ENCODE results near the gene TMEM178A.
"Not testable (repeated sequence)": the region's sequence is repeated elsewhere in the genome, so short reads cannot be mapped to it uniquely, and the experiment has no call there.

The TMEM178A gene

DNA sequence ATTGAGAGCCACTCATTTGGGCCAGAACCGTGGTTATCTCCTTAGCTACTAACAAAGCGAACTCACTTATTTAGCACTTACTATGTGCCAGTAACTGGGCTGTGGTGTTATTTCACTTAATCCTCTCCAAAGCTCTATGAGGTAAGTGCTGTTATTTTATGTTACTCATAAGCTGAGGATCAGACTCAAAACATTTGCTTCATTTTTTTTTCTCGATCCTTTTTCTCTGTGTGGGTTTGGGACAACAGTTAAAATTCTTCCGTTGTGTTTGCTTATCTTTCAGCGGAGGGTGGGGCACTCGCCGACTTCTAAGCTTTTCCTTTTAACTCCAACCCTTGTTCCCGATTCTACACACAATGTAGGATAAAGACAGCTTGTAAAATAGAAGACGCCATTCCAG, 52.8 kb downstream of the TMEM178A start:
- no peak for DNase-seq

DNA sequence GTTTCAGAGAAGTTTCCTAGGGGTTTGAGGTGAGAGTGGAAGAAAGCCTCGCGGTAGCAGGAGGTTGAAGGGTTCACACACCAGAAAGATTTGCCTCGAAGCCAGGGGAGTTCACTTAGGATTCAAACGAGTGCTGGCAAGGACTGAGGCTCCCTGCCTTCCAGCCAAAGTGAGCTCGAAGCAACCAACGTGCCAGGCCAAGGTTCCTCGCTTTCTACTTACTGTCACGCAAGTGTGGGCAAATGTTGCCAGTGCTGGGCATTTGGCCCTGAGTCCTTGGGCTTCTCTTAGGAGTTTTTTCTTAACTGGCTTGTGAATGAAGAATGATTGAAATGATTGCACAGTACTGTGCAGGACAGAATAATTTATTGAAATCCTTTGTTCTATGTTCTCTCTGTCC, 53.6 kb downstream of the TMEM178A start:
- no peak for DNase-seq

DNA sequence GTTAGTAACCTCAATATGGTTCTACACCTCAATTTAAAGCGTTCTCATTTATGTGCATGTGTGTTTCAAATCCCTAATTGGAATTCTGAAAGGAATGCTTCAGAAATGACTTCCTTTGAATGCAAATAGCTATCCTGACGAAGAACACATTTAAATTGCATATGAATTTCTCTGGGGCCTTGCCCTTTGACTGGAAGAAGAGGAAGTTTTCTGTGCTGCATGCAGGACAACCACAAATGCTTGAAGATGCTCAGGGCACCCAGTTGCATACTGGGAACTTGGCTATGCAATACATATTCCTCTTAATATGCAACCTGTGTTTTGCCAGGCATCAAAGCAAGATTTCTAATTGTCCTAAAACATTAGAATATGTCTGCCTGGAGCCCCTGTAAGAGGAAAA, 55.3 kb downstream of the TMEM178A start:
- no peak for DNase-seq

DNA sequence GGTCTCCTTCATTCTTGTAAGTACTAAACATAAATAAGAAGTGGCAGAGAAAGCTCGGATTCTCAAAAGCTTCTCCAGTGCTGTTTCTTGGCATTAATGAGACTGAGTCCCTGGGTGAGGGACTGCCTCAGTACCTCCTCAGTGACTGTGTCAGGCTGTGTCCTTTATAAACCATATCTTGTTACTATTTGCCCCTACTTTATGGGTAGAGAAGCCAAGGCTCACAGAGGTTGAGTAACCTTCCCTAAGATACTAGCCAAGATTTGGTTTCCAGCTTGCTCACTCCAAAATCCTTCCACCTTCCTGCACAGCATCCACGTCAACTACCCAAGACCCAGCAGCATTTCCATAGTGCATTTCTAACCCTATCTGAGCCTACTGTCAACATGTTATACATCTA, 57.8 kb downstream of the TMEM178A start:
- DNase-seq, result no peak

DNA sequence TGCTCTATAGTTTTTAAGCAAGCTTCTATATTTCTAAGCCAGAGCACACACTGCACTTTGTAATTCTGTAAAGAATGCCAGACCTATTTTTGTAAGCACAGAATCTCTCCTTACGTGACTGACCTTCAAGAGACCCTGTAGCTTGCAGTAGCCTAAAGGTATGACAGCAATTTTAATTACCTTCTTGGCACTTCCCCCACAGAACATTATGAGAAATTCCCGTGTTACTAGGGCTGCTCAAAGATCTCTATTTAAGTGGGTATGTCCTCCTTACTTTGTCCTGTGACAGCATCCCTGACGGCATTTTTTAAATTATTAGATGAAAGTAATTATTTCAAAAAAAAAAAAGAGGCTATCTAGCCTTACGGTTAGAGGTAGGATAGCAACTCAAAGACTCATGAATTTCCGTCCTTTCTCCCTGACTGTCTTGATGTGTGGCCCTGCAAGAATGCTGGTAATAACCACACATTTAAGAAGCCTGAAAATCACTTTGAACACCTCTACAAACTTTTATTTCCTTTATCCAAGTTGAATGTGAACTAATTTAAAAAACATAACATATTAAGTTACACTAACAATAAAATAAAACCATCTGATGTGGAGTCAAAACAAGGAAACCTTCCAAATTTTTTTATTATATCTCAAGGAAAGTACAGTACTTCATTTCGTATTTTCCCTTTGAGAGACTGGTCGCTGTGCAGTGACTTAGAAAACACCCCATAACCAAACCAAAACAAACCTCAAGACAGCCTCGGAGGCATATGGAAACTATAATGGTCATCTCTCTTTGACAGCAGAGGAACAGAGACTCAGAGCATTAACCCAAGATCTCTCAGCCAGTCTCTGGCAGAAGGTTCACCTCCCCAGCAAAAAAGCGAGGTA, 58.5 kb downstream of the TMEM178A start:
- DNase-seq, result no peak

DNA sequence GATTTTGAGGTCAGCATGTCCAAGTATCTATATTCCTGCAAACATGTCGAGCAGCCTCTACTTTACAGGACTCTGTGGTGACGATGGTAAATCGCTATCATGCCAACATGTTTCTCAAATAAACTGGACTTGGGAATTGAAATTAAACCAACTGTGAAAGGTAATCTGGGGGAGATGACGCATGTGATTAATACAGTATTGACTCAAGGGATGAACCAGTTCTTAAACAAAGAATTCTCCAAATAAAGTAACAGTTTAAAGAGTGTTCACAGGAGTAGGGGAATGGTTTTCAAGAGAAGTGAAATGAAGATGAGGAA, 59.1 kb downstream of the TMEM178A start:
- DNase-seq, result no peak

DNA sequence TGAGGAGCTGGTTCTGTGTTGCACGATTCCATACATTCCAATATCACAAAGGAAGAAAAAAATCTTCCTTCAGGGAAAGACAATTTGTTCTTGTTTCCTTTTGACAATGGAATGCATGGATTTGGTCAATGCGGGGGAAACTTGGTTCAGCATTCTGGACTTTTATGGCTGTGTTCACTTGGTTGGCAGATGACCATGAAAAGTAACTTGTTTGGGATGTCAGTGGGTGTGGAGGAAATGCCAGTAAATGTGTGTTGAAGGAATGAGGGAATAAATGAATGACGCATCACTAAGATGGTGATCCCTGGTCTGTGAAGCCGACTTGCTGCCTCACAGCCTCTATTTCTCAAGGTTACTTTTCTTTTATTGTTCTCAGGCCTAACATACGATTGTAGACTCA, 59.7 kb downstream of the TMEM178A start:
- DNase-seq, result no peak

DNA sequence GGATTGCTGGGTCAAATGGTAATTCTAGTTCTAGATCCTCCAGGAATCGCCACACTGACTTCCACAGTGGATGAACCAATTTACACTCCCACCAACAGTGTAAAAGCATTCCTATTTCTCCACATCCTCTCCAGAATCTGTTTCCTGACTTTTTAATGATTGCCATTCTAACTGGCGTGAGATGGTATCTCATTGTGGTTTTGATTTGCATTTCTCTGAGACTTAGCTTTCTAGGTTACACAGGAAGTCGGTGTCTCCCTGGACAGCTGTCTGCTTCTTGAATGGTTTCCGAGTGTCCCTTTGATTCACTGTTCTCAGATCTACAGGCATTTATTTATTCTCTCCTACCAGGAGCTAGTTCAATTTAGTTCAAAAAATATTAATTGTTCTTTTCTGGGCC, 62.4 kb downstream of the TMEM178A start:
- not testable (repeated sequence) for DNase-seq

DNA sequence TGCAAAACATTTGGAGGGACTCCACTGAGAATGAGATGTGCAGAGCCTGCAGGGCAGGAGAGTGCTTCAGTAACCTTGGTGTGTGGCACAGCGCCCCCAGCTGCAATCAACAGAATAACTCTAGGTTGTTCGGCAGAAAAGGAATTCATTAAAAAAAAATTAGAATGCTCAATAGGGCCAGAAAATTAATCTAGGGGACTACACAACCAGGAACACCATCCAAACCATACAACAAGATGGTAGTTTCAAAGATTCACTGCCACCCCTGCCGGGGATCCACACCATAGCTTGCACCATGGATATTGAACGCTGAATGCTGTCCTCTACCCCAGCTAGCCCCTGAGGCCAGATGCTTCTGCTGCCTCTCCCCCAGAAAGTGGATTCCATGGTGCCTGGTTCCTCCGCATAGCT, 63.2 kb downstream of the TMEM178A start:
- DNase-seq, result peak; percentile 16

DNA sequence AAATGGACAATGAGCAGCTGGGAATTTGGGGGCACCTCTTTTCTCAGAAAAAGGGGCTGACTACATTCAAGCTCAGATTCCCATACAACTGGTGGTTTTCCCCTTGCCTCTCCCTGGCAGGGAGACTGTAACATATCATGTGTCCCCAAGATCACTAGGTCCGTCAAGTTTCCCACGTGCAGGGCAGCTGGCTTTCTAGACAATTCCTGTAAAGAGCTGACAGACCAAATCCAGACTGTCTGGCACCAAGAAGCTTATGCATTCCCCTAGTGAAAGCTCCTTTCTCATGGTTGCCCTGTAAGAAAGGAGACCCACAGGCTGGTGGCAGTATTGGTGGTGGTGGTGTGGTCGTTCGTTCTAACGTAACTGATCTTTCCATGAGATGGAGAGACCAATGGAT, 64.6 kb downstream of the TMEM178A start:
- DNase-seq, result no peak

DNA sequence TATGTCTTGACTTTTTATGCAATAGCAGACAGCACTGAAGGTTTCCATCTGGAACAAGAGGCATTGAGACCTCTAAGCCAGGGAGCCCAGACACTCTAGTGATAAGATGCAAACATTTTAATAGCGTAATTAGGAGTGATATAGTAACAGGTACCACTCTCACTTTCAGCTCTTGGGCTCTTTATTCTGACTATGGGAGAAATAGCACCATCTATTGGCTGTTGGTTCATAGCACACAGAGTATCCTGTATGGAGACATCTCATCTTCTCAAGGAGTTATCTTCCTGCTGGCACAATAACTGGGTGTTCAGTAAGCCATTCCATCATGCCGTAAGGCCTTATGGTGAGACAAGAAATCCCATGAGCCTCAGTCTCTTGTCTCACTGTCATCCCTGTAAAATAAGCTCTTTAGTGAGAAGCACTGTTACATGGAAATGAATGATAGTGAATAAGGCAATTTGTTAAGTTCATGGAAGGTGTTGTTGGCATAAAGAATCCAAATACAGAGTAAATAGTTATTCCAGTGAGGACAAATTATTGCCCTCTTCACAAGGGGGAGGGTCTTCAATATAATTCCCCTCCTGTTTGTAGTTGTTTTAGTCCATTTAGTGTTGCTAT, 65.1 kb downstream of the TMEM178A start:
- peak; percentile 57 for DNase-seq

DNA sequence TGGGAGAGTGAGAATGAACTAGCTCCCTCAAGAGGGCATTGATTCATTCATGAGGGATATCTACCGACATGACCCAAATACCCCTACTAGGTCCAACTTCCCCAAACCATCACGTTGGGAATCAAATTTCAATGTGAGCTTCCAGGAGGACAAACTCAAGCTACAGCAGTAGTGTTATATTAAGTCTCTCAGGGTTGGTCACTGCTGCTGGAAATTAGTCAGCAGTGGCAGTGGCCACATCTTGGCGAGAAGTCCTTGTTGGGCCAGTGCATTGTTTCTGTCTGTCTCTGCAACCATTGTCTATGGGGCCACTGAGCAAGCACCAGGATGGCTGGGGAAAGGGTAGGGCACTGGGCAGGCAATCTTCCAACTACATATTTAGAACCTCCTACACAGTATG, 65.8 kb downstream of the TMEM178A start:
- DNase-seq, result no peak

DNA sequence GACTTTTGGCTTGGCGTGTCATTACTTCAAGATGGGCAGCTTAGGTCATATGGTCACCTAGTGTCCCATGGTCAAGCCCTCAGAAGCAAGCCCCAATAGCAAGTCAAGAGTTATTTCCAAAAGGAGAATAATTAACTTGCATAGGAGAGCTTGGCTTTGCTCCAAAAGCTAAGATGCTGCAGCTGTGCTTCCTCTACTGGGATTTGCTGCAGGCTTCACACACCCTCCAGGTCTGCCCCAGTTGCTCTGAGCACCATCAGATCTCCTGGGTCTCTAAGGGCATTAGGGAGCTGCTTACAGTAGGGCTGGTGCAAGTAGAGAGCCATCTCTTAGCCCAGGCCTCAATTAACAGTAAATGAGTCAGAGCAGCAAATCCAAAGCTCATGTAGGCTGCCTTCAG, 66.8 kb downstream of the TMEM178A start:
- peak; percentile 47 for DNase-seq

DNA sequence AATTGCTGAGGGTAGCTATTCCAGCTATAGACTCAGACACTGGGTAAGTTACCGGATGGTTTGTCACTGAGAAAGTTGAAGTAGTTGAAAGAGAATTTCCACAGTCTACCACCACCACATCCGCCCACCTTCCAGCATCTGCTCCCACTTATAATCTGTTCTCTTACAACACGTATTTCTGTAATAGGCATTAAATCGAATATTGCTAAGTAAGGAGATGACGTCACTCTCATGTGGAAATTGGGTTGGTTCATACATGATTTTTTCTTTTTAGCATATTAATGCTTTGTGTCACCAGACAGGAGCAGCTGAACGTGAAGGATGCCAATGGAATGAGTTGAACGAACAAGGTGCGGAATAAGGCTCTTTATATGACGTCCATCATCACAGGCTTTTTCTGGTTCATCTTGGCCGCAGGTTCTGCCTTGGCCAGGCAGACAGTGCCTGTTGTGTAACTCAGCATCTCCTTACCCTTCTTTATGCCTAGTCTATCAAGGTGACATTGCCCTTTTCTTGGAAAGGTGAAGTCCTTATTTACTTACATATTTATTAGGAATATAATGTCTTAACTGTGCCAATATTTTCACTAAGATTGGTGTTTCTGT, 67.5 kb downstream of the TMEM178A start:
- DNase-seq, result no peak

DNA sequence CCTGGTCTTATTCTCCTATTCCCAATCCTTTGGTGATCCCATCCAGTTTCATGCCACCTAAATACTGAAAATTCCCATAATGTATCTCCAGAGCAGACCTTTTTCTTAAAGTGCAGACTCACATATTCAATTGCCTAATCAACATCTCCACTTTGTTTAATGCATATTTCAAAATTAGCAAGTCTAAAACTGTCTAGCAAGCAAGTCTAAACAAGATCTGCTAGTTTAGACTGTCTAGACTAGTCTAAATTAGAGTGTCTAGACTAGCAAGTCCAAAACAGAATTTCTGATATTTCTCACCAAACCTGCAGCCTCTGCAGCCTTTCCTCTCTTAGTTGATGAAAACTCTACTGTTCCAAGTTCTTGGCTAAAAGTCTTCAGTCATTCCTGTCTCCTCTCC, 68.7 kb downstream of the TMEM178A start:
- no peak for DNase-seq

DNA sequence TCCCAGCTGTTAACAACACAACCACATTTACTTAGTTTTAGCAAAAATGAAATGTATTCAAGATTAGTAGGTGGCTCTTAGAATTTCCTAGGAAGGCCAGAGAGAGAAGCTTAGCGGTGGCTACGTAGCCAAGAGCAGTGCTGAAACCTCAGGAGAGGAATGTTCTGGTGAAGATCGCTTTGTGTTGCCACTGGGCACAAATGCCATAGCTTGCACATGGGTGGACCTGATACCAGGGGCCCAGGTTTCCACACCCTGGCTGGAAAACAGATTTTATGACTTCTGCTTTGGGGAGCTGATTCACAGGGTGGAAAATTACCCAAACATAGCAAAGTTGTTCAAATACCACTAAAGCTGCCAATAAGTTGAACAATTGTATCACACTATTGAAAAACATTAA, 69.9 kb downstream of the TMEM178A start:
- no peak for DNase-seq

DNA sequence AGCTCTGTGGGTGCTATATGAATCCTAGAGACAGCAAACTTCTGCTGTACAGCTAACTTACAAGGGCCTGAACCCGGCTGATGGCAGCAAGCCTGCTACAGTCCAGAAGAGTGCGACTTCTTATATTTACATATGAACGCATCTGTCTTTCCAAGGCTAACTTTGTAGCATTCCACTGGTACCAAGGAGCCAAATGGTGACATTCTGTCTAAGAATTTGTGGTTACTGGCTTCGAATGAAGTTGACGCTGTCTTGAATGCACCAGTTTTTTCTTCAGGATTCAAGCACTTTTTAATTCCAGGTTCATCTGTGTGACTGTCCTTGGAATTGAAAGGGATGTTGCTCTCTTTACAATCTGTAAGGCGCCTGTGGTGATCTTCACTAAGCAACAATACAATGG, 70.9 kb downstream of the TMEM178A start:
- no peak for DNase-seq

DNA sequence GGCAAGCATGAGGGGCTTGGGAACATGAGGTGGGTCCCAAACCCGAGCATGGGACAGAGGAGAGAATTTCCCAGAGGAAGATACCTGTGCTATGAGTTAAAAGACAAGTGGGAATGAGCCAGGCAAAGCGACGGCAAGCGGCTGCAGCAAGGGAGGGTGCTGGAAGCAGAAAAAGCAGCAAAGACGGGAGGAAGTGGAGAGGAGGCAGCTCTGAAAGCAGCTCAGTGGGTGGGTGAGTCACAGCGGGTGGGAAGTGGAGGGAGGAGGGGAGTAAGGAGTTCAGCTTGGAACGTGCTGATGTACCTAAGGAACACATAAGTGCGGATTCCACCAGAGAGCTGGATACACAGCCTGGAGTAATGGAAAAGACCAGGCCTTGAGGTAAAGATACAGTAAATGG, 71.9 kb downstream of the TMEM178A start:
- DNase-seq, result no peak

DNA sequence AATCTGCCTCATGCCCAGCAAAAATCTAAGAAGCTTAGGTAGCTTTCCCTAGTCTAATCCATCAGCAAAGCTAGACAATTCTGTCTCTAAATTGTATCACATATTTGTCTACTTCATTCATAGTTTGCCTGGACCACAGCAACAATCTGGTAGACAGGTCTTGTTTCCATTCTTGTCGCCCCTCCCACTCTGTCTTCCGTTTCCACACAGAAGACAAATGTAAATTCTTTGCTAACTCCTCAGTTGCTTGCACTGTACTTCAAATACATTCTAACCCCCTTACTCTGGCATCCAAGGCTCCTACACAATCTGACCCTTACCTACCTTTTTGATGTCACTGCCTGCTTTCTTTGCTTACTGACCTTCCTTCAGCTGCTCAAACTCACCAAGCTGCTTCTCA, 73.2 kb downstream of the TMEM178A start:
- no peak for DNase-seq

DNA sequence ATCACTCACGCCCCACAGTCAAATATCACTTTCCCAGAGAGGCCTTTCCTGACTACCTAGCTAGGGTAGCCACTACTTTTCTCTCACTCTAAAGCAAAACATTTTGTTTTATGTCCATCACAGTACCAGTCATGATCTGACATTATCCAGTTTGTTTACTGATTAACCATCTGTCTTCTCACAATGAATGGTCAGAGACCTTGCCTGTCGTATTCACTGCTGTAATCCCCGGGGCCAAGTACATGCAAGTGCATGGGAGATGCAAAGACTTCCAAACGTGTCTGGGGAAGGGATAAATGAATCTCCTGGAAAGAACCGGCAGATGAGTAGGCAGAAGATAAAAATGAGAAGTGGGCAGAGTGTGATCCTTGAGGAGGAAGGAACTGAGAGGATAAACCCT, 73.7 kb downstream of the TMEM178A start:
- no peak for DNase-seq

DNA sequence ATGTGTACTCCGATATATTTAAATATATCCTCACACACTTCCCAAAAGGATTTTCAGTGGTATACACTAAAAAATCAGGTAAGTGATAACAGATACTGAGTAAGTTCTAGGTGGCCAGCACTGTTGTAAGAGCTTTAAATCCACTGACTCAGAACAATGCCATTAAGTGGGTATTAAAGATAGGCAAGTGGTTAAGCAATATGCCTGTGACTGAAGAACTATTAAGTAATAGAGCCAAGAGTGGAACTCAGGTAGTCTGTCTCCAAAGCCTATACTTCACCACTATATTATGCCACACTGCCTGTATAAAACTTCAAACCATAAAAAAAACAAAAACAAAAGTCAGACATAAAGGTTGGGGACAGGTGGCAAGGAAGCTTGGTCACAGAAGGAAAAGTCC, 76.2 kb downstream of the TMEM178A start:
- DNase-seq, result no peak

DNA sequence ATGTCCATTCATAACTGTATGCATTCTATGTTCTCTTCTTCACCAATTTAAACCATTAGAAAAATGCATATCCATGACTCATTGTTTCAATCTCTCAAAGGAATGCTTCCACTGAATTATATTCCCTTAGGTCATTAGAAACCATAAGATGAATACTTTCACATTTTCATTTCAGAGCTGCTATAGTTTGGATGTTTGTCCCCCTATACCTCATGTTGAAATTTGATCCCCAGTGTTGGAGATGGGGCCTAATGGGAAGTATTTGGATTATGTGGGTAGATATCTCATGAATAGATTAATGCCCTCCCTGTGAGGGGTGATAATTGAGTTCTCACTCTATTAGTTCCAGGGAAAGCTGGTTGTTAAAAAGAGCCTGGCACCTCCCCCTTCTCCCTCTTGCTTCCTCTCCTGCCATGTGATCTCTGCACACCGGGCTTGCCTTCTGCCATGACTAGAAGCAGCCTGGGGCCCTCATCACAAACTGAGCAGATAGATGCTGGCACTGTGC, 77.6 kb downstream of the TMEM178A start:
- DNase-seq, result no peak

DNA sequence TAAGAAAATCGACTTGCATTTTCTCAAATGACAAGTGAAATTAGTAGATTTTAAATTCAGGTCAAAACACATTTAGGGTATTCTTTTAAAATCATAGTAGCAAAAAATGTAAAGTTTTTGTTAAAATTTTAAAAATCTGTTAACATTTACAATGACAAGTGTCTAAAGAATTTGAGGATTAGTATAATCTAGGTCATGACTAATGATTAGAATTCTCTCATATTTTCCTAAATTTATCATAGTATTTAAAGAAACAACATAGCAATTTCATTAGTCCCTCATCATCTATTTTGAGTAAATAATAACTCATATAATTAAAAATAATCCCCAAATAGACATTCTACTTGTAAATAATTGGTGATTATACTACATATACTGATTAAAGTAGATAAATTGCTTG, 89.7 kb downstream of the TMEM178A start:
- no peak for DNase-seq

DNA sequence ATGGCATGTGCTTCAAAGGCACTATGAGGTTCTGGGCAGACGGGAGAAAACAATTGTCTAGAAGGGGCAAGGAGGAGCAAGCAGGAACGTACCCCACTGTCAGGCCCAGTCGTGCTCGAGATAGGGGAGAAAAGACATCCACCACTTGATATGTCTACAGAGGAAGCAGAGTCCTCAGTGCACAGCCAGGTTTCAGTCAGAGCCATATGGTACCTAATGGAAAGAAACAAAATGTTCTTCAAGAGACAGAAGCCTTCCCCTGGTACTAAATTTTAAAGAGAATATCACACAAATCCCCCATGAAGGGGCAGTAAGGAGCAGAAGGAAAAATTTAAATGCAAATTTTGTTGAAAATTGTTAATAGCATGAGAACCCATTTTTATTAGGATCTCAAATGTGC, 91.4 kb downstream of the TMEM178A start:
- no peak for DNase-seq

All from NCI-H345 (cell line).